CD4-positive, alpha-beta T cell treated with Interleukin-6 at 100 ng/mL for 8 hours (primary cell): ENCODE results near the gene NUDT1.

Experiments
- DNase-seq: peaks from one replicate; pipeline ENCODE4 v3.0.0-alpha.2; 2020; ENCODE audit warnings: mixed read lengths, low spot score

Gene NUDT1

GRCh38 chr7:2224491-2224928 lies 17.5 kb upstream of the NUDT1 start:
- DNase-seq, result no peak

DNA sequence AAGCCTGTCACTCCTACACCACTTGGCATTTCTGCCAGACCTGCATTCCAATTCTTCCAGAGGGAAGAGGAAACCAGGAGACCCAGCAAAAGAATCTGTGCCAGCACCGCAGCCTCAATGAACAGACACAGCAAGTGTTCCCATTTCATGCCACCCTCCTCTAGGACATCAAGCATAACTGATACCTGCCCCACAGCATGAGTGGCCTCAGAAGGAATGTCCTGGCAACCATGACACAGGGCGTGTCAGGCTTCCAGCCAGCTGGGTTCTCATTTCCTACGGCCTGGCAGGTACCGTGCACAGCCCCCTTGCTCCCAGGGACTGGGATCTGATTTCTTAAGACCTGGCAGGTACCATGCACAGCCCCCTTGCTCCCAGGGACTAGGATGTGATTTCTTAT lies 17.1 kb upstream of the NUDT1 start:
- DNase-seq, result no peak

DNA sequence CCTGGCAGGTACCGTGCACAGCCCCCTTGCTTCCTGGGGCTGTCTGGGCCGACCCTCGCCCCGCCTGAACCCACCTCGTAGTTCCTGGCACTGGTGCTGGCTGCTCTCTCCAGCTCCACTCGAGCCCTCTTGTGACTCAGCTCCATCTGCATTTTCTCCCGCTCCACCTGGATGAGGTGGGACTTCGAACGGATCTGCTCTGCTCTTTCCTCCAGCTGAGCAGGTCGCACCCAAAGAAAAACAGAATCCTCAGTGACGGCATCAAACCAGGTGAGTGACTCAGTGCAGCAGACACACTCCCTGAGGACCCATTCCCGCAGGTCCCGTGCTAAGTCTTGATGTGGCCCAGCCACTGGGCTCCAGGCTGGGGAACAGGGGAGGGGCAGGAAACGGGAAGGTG lies 16.7 kb upstream of the NUDT1 start:
- no peak for DNase-seq

DNA sequence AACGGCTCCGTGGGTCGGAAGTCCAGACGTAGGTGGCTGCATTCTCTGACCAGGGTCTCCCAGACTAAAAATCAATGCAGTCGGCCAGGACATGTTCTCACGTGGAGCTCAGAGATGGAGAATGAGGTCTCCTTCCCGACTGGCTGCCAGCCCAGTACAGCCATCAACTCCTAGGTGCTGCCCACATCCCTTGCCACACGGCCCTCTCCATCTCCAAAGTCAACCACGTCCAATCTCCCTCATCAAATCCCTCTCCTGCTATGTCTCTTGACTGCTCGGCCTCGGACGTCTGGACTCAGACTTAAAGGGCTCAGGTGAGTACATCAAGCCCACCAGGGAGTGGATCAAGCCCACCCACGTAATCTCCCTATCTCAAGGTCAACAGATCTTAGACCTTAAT lies 16.2 kb upstream of the NUDT1 start:
- no peak for DNase-seq

GRCh38 chr7:2227699-2228098 lies 14.3 kb upstream of the NUDT1 start:
- DNase-seq, result no peak

DNA sequence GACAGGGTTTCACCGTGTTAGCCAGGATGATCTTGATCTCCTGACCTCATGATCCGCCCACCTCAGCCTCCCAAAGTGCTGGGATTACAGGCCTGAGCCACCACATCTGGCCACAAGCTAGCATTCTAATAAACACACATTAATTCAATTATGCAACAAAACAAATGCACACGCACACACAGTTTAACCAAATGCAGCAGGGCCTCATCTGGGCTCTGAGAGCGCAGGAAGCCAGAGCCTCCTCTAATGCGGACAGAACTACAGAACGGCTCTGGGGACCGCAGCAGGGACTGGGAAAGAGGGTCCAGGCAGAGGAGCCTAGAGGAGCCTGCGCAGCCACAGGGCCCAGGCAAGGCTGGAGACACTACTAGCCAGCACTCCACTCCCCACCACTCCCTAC lies 13.1 kb upstream of the NUDT1 start:
- no peak for DNase-seq

- no peak for DNase-seq
These were observed 12.6 kb upstream of the NUDT1 start for GRCh38 chr7:2229467-2229866.

GRCh38 chr7:2230226-2230625 lies 11.8 kb upstream of the NUDT1 start:
- DNase-seq, result no peak

GRCh38 chr7:2230882-2231281 lies 11.1 kb upstream of the NUDT1 start:
- DNase-seq, result no peak

- DNase-seq, result no peak
These were observed 9.8 kb upstream of the NUDT1 start for GRCh38 chr7:2231992-2232765.

GRCh38 chr7:2232766-2233520 lies 9.1 kb upstream of the NUDT1 start, which contains the start of gene MAD1L1:
TSS of gene MAD1L1 (minus strand) at chr7:2232945. CDS start at chr7:2230133, 2,812 bp downstream.
- peak; percentile 82 for DNase-seq

DNA sequence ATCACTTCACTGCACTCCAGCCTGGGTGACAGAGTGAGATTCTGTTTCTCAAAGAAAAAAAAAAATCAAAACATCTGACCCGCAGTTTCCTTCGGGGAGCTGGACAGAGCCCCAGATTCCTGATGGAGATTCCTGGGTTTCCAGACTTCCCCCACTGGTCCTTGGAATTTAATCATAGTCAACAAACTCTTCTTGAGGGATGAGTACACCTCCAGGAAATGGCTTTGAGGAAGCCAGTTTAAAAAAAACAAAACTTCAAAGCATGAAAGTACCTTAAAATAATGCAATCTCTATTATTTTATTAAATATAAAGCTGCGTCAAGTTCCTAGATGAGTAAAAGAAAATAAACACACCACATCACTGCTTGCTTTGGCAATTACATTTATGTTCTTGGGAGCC lies 8.1 kb upstream of the NUDT1 start:
- DNase-seq, result no peak

- DNase-seq, result no peak
These were observed 4.9 kb upstream of the NUDT1 start for GRCh38 chr7:2237109-2237602.

GRCh38 chr7:2239242-2239641 lies 2.8 kb upstream of the NUDT1 start:
- DNase-seq, result no peak

DNA sequence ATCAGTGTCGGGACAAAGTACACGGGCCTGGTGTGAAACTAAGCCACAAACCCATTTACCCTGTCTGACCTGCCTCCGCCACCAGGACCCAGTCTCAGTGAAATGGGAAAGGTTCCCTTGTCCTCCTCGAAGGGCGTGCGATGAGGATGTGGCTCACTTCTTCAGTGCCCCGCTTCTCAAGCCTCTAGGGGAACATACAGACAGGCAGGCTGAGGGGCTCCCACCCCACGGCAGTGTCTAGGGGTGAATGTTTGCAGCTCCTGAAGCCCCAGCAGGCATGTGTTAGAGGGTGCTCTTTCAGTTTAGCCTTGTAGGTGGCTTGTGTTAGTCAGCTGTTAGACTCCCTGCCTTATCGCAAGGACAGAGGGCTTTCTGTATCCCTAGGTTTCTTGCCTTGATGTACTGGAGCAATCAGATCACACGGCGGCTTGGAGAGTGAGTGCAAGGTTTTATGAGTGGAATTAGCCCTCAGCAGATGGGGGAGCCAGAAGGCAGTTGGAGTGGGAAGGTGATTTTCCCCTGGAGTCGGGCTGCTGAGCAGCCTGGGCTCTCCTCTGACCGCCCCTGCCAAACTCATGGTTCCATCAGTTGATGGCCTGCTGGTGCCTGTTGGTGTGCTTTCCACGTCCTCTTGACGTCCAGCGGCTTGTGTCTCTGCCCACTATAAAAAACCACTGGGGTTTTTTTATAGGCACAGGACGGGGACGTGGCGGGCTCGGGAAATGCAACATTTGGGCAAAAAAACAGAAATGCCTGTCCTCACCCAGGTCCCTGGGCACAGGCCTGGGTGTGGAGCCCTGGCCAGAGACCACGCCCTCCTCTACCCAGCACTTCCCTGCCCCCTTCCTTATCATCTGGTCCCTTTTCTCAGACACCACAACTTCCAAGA lies 759 bp downstream of the NUDT1 start:
- DNase-seq, result no peak

GRCh38 chr7:2243458-2243857 lies 1.4 kb downstream of the NUDT1 start:
- DNase-seq, result no peak

GRCh38 chr7:2244404-2244995 lies 2.5 kb downstream of the NUDT1 start:
- no peak for DNase-seq

DNA sequence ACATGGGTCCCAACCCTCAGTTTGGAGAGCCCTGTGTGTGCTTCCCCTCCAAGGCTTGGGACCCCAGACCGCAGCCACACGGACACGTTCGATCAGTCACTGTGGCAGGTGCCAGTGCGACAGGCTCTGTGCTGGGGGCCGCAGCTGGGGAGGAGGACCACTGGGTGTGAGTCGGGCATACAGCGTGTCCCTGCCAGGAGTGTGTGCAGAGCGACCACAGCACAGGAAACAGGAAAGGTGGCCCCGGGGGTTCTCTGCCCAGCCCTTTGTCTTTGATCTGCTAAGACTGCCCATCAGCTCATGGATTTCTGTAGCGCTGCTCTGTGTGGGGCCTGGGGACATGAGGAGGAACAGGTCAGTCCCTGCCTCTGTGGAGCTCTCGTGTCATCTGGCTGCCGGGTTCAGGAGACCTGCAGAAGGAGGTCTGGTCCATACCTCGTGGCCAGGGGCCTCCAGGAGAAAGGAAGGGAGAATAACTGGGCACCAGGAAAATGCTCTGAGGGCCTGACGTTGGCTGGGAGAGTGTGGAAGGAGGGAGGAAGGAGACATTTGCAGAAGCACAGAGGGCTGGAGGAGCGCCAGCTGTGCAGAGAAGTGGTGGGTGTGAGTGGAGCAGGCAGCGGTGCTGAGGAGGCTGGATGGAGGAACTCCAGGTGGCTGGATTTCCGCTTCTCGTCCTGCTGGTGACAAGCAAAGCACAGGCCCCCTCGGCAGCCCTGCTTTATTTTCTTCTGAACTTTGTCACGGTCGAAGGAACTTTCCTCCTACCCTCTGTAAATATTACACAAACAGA lies 4.1 kb downstream of the NUDT1 start:
- DNase-seq, result no peak

GRCh38 chr7:2247141-2247995 lies 5.3 kb downstream of the NUDT1 start:
- DNase-seq, result no peak
